Activated CD8-positive, alpha-beta T cell treated with anti-CD3 and anti-CD28 coated beads for 36 hours (primary cell): ENCODE measurements around the gene EPO. TPM values are rescaled to one million over a fixed set of nuclear protein-coding genes. Genes with fewer than 3 reads are reported as not detected.

Experiments
- ATAC-seq: fragments of 200-7000 bp; cut with Tn5 transposase; one replicate; pipeline ENCODE4 v1.10.0; 2021; ENCODE audit warnings: mild to moderate bottlenecking, moderate library complexity
- CTCF ChIA-PET: fragments of 350-600 bp; sonication (Branson Sonifier 250); formaldehyde crosslinking; loops from one replicate; lab custom pipeline; 2021; ENCODE audit warnings: antibody characterized with exemption; lab: Charles Lee
- POLR2A ChIA-PET: fragments of 350-600 bp; sonication (Branson Sonifier 250); formaldehyde crosslinking; loops from one replicate; lab custom pipeline; 2021; ENCODE audit warnings: antibody characterized with exemption; lab: Charles Lee
- DNase-seq: peaks from one replicate; pipeline ENCODE4 v3.0.0-alpha.2; 2020
- H3K27ac Mint-ChIP-seq: one replicate; pipeline ENCODE4 v1.8.0; 2021; ENCODE audit warnings: mild to moderate bottlenecking, mixed read lengths
- H3K27me3 Mint-ChIP-seq: one replicate; pipeline ENCODE4 v1.8.0; 2021; ENCODE audit warnings: mixed read lengths
- H3K36me3 Mint-ChIP-seq: one replicate; pipeline ENCODE4 v1.8.0; 2021; ENCODE audit warnings: low read depth, mixed read lengths
- H3K4me1 Mint-ChIP-seq: one replicate; pipeline ENCODE4 v1.8.0; 2021; ENCODE audit warnings: low read depth, mixed read lengths
- H3K4me3 Mint-ChIP-seq: one replicate; pipeline ENCODE4 v1.8.0; 2021; ENCODE audit warnings: mild to moderate bottlenecking, moderate library complexity, mixed read lengths
- H3K9me3 Mint-ChIP-seq: one replicate; pipeline ENCODE4 v1.8.0; 2021; ENCODE audit warnings: mixed read lengths
- intact Hi-C: fragments of 100-400 bp; cut with micrococcal nuclease; formaldehyde crosslinking; loops from one replicate; pipeline ENCODE4 v1.10.0; 2022
- total RNA-seq, 2 experiments: library from RNA; stranded (reverse); gene quantifications; one replicate each; pipeline ENCODE4 v1.2.3, GENCODE V29; 2021
- TF ChIP-seq, protein P1 (sequence below): fragments of 200-600 bp; IDR thresholded peaks from one replicate; pipeline ENCODE4 v1.8.0; 2022; ENCODE audit warnings: antibody characterized with exemption, mild to moderate bottlenecking

EPO gene
- total RNA-seq, 2 experiments from 2014 or later, result not detected

DNA sequence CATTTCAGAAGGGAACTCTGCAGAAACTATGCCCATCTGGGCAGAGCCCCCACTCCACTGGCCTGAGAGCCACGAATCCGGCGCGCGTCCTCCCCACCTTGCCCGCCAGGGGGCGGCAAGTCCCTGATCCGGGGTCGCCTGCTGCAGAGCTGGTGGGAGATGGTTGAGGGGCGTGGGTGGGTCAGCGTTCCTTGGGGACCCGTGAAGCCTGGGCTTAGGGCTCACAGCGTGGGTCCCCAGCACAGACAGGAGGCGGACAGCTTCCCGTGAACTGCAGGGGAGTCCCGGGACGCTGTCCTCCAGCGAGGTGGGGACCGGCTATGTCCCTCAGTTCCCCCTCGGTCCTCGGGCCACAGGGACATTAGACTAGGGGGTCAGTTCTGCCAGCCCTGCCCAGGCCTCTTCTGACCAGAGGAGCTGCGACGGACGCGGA is 14.9 kb upstream of the EPO start:
- Mint-ChIP-seq H3K4me3 (peak overlapping the region; percentile 97), H3K27ac (peak overlapping the region; percentile 93), H3K27me3 (no peaks in the 10 kb centered on the region), H3K4me1 (peaks cover 6% of the 10 kb centered on the region), H3K9me3 (no peaks in the 10 kb centered on the region), H3K36me3 (peaks cover 9% of the 10 kb centered on the region)
- intact Hi-C loops, result no loop called here
- ATAC-seq, result peak; percentile 66
- DNase-seq, result peak; percentile 89
- ChIA-PET POLR2A (interaction anchor here (0.7 to 1.9 kb wide), 15 partner anchors 9 to 276 kb away, joined by 3 to 22 read pairs (median 5); partner anchors contain the start of genes EPO, FBXO24, GIGYF1 and LRCH4), CTCF (interaction anchor here (0.6 to 9.9 kb wide), 53 partner anchors 9 to 577 kb away, joined by 3 to 162 read pairs (median 5); partner anchors contain the start of genes EPO, FBXO24, GIGYF1 and GNB2)
- TF ChIP-seq, protein P1, sequence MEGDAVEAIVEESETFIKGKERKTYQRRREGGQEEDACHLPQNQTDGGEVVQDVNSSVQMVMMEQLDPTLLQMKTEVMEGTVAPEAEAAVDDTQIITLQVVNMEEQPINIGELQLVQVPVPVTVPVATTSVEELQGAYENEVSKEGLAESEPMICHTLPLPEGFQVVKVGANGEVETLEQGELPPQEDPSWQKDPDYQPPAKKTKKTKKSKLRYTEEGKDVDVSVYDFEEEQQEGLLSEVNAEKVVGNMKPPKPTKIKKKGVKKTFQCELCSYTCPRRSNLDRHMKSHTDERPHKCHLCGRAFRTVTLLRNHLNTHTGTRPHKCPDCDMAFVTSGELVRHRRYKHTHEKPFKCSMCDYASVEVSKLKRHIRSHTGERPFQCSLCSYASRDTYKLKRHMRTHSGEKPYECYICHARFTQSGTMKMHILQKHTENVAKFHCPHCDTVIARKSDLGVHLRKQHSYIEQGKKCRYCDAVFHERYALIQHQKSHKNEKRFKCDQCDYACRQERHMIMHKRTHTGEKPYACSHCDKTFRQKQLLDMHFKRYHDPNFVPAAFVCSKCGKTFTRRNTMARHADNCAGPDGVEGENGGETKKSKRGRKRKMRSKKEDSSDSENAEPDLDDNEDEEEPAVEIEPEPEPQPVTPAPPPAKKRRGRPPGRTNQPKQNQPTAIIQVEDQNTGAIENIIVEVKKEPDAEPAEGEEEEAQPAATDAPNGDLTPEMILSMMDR, result peak; percentile 99

DNA sequence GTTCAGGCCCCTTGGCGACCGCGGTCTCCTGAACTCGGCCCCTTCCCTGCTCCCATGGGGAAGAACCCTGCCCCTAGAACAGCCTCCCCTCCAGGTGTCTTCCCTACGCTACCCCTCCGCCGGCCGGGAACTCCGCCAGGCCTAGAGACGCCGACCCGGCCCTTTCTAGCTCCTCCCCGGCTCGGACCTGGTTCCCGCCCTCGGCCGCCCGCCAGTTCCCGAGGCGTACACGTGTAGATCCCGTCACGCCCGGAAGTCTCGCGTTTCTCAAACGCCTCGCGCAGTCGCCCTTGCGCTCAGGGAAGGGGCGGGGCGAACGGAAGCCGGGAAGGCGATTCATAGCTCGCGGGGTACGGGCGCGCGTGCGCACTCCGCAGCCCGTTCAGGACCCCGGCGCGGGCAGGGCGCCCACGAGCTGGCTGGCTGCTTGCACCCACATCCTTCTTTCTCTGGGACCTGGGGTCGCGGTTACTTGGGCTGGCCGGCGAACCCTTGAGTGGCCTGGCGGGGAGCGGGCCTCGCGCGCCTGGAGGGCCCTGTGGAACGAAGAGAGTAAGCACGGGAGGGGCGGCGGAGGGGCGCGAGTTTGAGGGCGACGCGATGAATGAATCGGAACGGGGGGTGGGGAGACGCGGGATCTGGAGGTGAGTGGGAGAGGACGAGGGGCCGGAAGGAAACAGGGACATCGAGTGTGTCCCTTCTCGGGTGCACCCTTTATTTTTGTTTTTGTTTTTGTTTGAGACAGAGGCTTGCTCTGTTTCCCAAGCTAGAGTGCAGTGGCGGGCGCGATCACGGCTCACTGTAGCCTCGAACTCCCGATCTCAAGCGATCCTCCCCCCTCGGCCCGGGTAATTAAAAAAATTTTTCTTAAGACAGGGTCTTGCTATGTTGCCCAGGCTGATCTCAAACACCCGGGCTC is 14.3 kb upstream of the EPO start, which contains the start of gene POP7:
Gene POP7, plus strand, starts transcription at position 369 of the 919 bp plus-strand sequence. CDS start 710 bp downstream, outside the sequence.
- ATAC-seq, result peak; percentile 96
- H3K27me3 Mint-ChIP-seq, result no peaks in the 10 kb centered on the region
- H3K27ac Mint-ChIP-seq, result peak within 1 kb of the TSS; percentile 93
- ChIA-PET POLR2A (interaction anchor here (0.8 to 1.9 kb wide), 15 partner anchors 10 to 277 kb away, joined by 3 to 22 read pairs (median 5); partner anchors contain the start of genes EPO, FBXO24, GIGYF1 and LRCH4), CTCF (interaction anchor here (0.6 to 9.9 kb wide), 54 partner anchors 9 to 577 kb away, joined by 3 to 162 read pairs (median 5); partner anchors contain the start of genes EPO, FBXO24, GIGYF1 and GNB2)
- DNase-seq, result peak; percentile 100
- peaks cover 6% of the 10 kb centered on the region for H3K4me1 Mint-ChIP-seq
- peak within 1 kb of the TSS; percentile 97 for H3K4me3 Mint-ChIP-seq
- peaks cover 9% of the 10 kb centered on the region for H3K36me3 Mint-ChIP-seq
- intact Hi-C loops, result no loop called here
- TF ChIP-seq, protein P1, result no peak
- no peaks in the 10 kb centered on the region for H3K9me3 Mint-ChIP-seq

DNA sequence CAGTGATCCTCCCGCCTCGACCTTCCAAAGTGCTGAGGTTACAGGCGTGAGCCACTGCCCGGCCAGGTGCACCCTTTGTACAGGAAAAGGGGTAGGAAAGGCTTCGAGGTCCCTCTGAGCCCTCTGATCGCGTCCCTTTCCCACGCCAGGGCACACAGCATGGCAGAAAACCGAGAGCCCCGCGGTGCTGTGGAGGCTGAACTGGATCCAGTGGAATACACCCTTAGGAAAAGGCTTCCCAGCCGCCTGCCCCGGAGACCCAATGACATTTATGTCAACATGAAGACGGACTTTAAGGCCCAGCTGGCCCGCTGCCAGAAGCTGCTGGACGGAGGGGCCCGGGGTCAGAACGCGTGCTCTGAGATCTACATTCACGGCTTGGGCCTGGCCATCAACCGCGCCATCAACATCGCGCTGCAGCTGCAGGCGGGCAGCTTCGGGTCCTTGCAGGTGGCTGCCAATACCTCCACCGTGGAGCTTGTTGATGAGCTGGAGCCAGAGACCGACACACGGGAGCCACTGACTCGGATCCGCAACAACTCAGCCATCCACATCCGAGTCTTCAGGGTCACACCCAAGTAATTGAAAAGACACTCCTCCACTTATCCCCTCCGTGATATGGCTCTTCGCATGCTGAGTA is 13.5 kb upstream of the EPO start:
- TF ChIP-seq, protein P1, result no peak
- CTCF ChIA-PET, result interaction anchor here (1.1 to 9.9 kb wide), 6 partner anchors 14 to 228 kb away, joined by 3 to 162 read pairs (median 4); partner anchors contain the start of genes GIGYF1 and TSC22D4
- peaks cover 9% of the 10 kb centered on the region for H3K36me3 Mint-ChIP-seq
- no peaks in the 10 kb centered on the region for H3K27me3 Mint-ChIP-seq
- no peak for ATAC-seq
- peak overlapping the region; percentile 93 for H3K27ac Mint-ChIP-seq
- POLR2A ChIA-PET, result interaction anchor here (1.2 to 1.9 kb wide), 5 partner anchors 11 to 142 kb away, joined by 3 to 19 read pairs (median 4); no protein-coding TSS in a partner anchor
- peak overlapping the region; percentile 97 for H3K4me3 Mint-ChIP-seq
- intact Hi-C loops, result no loop called here
- DNase-seq, result no peak
- H3K9me3 Mint-ChIP-seq, result no peaks in the 10 kb centered on the region
- H3K4me1 Mint-ChIP-seq, result peaks cover 6% of the 10 kb centered on the region

DNA sequence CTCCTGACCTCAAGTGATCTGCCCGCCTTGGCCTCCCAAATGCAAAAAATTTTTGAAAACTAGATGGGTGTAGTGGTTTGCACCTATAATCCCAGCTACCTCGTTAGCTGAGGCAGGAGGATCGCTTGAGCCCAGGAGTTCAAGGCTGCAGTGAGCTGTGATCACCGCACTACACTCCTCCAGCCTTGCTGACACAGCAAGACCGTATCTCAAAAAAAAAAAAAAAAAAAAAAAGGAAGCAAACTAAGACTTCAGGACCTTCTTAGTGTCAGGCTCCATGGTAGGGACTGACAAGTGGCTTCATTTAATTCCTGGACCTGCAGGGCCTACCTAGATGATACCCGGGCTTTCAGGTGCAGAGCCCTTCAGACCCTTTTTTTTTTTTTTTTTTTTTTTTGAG is 11.9 kb upstream of the EPO start:
- TF ChIP-seq, protein P1, result no peak
- no peak overlapping the region for H3K27ac Mint-ChIP-seq
- peaks cover 6% of the 10 kb centered on the region for H3K4me1 Mint-ChIP-seq
- no peaks in the 10 kb centered on the region for H3K9me3 Mint-ChIP-seq
- H3K4me3 Mint-ChIP-seq, result peak overlapping the region; percentile 43
- no peak for DNase-seq
- ChIA-PET CTCF (interaction anchor here (9.9 kb wide), 1 partner anchor 16 kb away, joined by 162 read pairs; the partner anchor contains the start of gene GIGYF1), POLR2A (interaction anchor here (1.1 kb wide), 1 partner anchor 162 kb away, joined by 3 read pairs; no protein-coding TSS in a partner anchor)
- intact Hi-C loops, result no loop called here
- no peak for ATAC-seq
- peaks cover 9% of the 10 kb centered on the region for H3K36me3 Mint-ChIP-seq
- H3K27me3 Mint-ChIP-seq, result no peaks in the 10 kb centered on the region
